GM12873 (cell line): Measurements from ENCODE around the gene GPR151.

Experiments
- CTCF ChIP-seq: IDR thresholded peaks from 2 replicates; pipeline ENCODE4 v1.5.1; 2012; ENCODE audit warnings: low read depth, mild to moderate bottlenecking, moderate library complexity, low read length, control low read depth; ENCODE audit not compliant: insufficient read depth; ENCODE audit errors: missing control alignments

Gene GPR151

GRCh38 chr5:146520731-146521130 lies 4.7 kb upstream of the GPR151 start:
- TF ChIP-seq CTCF, result no peak

GRCh38 chr5:146519554-146519953 lies 3.6 kb upstream of the GPR151 start:
- TF ChIP-seq CTCF, result no peak

- TF ChIP-seq CTCF, result no peak
These were observed 378 bp downstream of the GPR151 start for GRCh38 chr5:146515473-146516150.

- no peak for TF ChIP-seq CTCF
These were observed 1.4 kb downstream of the GPR151 start for GRCh38 chr5:146514575-146514974.

- no peak for TF ChIP-seq CTCF
These were observed 2.5 kb downstream of the GPR151 start for GRCh38 chr5:146513462-146513861.

GRCh38 chr5:146510559-146511125 lies 5.3 kb downstream of the GPR151 start:
- TF ChIP-seq CTCF, result no peak

- no peak for TF ChIP-seq CTCF
These were observed 8.6 kb downstream of the GPR151 start for GRCh38 chr5:146507428-146507827.
